DOHH2 (cell line): ENCODE data around the gene STARD13.

Source experiments
- H3F3A ChIP-seq: fragments of 200-600 bp; sonication (generic), shearing (Covaris generic); 2 replicates; pipeline ENCODE4 v1.6.0; 2016; ENCODE audit warnings: antibody characterized with exemption, mild to moderate bottlenecking; ENCODE audit not compliant: control insufficient read depth, insufficient read depth
- H3K27ac ChIP-seq: fragments of 200-600 bp; sonication (generic); 2 replicates; pipeline ENCODE4 v1.5.1; 2014; ENCODE audit warnings: low read depth, mild to moderate bottlenecking, low read length, moderate library complexity
- H3K27me3 ChIP-seq: fragments of 200-600 bp; sonication (generic); 2 replicates; pipeline ENCODE4 v1.6.1; 2014; ENCODE audit warnings: mild to moderate bottlenecking, low read length, mixed read lengths; ENCODE audit not compliant: control insufficient read depth
- H3K36me3 ChIP-seq: fragments of 200-600 bp; sonication (generic); 2 replicates; pipeline ENCODE4 v1.6.1; 2014; ENCODE audit warnings: mild to moderate bottlenecking, low read length, moderate library complexity, mixed read lengths; ENCODE audit not compliant: control insufficient read depth
- H3K4me1 ChIP-seq: fragments of 200-600 bp; sonication (generic); 2 replicates; pipeline ENCODE4 v1.6.1; 2014; ENCODE audit warnings: mild to moderate bottlenecking, low read length, mixed read lengths; ENCODE audit not compliant: control insufficient read depth
- H3K4me2 ChIP-seq: fragments of 200-600 bp; sonication (generic); 2 replicates; pipeline ENCODE4 v1.6.0; 2014; ENCODE audit warnings: mild to moderate bottlenecking, low read length, moderate library complexity
- H3K4me3 ChIP-seq: fragments of 200-600 bp; sonication (generic); 2 replicates; pipeline ENCODE4 v1.5.1; 2014; ENCODE audit warnings: mild to moderate bottlenecking, low read length, mixed read lengths
- H3K79me2 ChIP-seq: fragments of 200-600 bp; sonication (generic); 2 replicates; pipeline ENCODE4 v1.6.1; 2014; ENCODE audit warnings: mild to moderate bottlenecking, low read length, mixed read lengths; ENCODE audit not compliant: control insufficient read depth
- H3K9me2 ChIP-seq: fragments of 200-600 bp; sonication (generic); replicated peaks from 2 replicates; pipeline ENCODE4 v1.6.1; 2014; ENCODE audit warnings: mild to moderate bottlenecking, low read length, mixed read lengths; ENCODE audit not compliant: control insufficient read depth
- H3K9me3 ChIP-seq: fragments of 200-600 bp; sonication (generic); 2 replicates; pipeline ENCODE4 v1.6.1; 2014; ENCODE audit warnings: antibody characterized with exemption, low read length, mixed read lengths; ENCODE audit not compliant: control insufficient read depth, insufficient read depth
- H4K20me1 ChIP-seq: fragments of 200-600 bp; sonication (generic); 2 replicates; pipeline ENCODE4 v1.6.0; 2014; ENCODE audit warnings: low read depth, mild to moderate bottlenecking, antibody characterized with exemption, low read length, moderate library complexity; ENCODE audit not compliant: control insufficient read depth, insufficient read depth
- CTCF ChIP-seq: fragments of 200-600 bp; sonication (generic); IDR thresholded peaks from one replicate; pipeline ENCODE4 v1.5.1; 2014; ENCODE audit warnings: antibody characterized with exemption, mild to moderate bottlenecking, low read depth, low read length; ENCODE audit not compliant: poor library complexity, severe bottlenecking
- EZH2phosphoT487 ChIP-seq: fragments of 200-600 bp; sonication (generic); IDR thresholded peaks from 2 replicates; pipeline ENCODE4 v1.6.1; 2017; ENCODE audit warnings: borderline replicate concordance, mild to moderate bottlenecking, antibody characterized with exemption, low read length, moderate library complexity, mixed read lengths

Gene STARD13

GRCh38 chr13:33272531-33273124 lies 12.9 kb downstream of the STARD13 start:
- no peaks in the 10 kb centered on the region for H3K27me3 ChIP-seq
- H3K36me3 ChIP-seq = no peaks in the 10 kb centered on the region
- no peaks in the 10 kb centered on the region for H3K79me2 ChIP-seq
- no peaks in the 10 kb centered on the region for H3K9me2 ChIP-seq
- H3F3A ChIP-seq = no peaks in the 10 kb centered on the region
- H3K4me2 ChIP-seq = no peak overlapping the region
- no peak for TF ChIP-seq CTCF
- no peak for TF ChIP-seq EZH2phosphoT487
- no peak overlapping the region for H3K27ac ChIP-seq
- no peak overlapping the region for H3K4me3 ChIP-seq
- no peaks in the 10 kb centered on the region for H4K20me1 ChIP-seq
- no peaks in the 10 kb centered on the region for H3K9me3 ChIP-seq
- no peaks in the 10 kb centered on the region for H3K4me1 ChIP-seq

DNA sequence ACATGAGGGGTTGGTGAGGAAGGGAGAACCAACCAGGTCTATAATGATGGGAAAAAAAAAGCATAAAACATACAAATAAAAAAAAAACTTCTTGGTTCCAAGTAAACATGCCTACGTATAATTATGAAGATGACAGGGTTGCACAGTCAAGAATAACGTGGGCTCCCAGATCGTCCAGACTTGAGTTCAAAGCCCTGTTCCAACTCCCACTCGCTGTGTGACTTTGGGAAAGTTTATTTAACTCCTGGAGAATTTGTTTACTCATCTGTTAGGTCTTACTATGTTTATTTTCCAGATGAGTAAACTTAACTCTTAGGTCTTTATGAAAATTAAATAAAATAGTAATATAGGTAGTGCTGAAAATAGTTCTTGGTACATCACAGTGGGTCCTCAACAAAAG lies 13.8 kb downstream of the STARD13 start:
- no peaks in the 10 kb centered on the region for H3K9me3 ChIP-seq
- no peaks in the 10 kb centered on the region for H3K36me3 ChIP-seq
- H3K4me1 ChIP-seq = no peaks in the 10 kb centered on the region
- H3K79me2 ChIP-seq = no peaks in the 10 kb centered on the region
- no peak overlapping the region for H3K27ac ChIP-seq
- TF ChIP-seq CTCF (no peak), EZH2phosphoT487 (no peak)
- no peaks in the 10 kb centered on the region for H4K20me1 ChIP-seq
- H3K9me2 ChIP-seq = no peaks in the 10 kb centered on the region
- no peak overlapping the region for H3K4me3 ChIP-seq
- no peak overlapping the region for H3K4me2 ChIP-seq
- no peaks in the 10 kb centered on the region for H3K27me3 ChIP-seq
- no peaks in the 10 kb centered on the region for H3F3A ChIP-seq

GRCh38 chr13:33270895-33271538 lies 14.5 kb downstream of the STARD13 start:
- H3K27ac ChIP-seq = no peak overlapping the region
- no peak overlapping the region for H3K4me2 ChIP-seq
- TF ChIP-seq CTCF (no peak), EZH2phosphoT487 (no peak)
- H3K36me3 ChIP-seq = no peaks in the 10 kb centered on the region
- no peaks in the 10 kb centered on the region for H3K4me1 ChIP-seq
- H3K4me3 ChIP-seq = no peak overlapping the region
- H4K20me1 ChIP-seq = no peaks in the 10 kb centered on the region
- H3F3A ChIP-seq = no peaks in the 10 kb centered on the region
- H3K79me2 ChIP-seq = no peaks in the 10 kb centered on the region
- H3K27me3 ChIP-seq = no peaks in the 10 kb centered on the region
- no peaks in the 10 kb centered on the region for H3K9me2 ChIP-seq
- no peaks in the 10 kb centered on the region for H3K9me3 ChIP-seq
